GM21390 (cell line): ENCODE measurements around the gene SLC3A2.

Experiments used
- ATAC-seq: cut with Tn5 transposase; IDR thresholded peaks from one replicate; pipeline ENCODE4 v1.9.1; 2021; ENCODE audit not compliant: unreplicated experiment

Gene SLC3A2

DNA sequence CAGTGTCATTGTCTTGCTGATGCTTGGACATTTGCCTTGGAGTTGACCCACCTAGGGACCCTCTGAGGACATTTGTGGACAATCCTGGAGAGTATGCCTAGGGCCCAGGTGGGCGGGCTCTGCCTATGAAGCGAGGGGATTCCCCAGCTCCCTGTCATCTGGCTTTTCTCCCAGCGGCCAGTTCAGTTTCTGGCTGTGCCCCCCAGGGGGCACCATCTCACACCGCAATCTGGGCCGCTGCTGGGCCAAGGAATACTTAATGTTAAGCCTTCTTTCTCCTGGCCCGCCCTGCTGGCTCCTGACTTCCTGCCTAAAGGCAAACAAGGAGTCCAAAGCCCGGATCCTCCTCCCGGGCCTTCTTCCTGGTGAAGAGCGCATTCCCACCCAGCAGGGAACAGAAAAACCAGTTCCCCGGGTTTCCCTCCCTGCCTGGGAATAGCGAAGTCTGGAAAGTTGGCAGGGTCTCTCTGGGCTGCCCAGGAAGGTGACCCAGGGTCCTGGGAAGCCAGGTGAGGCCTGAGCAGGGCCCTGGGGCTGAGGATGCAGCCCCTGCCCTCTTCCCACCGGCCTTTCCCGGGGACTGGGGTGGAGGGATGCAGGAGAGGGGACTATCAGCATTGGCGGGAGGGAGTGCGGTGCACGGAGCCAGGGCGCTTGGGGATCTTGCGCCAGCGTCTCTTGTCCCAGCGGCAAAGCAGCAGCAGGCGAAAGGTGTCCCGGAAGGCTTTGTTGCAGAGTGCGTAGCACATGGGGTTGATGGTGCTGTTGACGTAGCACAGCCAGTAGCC is 28.6 kb downstream of the SLC3A2 start:
- no peak for ATAC-seq

DNA sequence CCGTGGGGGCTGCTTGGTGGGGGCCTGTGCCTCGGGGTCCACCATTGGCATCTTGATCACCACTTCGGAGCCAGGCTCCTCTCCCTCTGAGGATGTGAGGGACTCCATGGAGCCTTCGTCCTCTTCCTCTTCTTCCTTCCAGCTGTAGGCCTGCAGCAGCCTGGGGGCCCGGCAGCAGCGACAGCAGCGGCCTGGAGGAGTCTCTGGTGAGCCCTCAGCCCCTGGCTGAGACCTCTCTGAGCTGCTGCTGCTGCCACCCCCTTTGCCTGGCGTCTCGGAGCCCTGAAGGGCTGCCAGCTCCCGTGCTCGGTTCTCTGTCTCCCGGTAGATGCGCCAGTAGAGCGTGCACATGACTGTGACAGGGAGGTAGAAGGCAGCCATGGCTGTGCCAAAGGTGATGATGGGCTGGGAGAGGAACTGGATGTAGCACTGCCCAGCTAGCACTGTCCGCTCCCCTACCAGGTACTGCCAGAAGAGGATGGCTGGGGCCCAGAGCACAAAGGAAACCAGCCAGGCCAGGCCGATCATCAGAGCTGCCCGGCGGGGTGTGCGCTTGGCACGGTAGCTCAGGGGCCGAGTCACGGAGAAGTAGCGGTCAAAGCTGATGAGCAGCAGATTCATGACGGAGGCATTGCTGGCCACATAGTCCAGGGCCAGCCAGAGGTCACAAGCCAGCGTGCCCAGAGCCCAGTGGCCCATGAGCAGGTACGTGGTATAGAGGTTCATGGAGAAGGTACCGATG is 29.6 kb downstream of the SLC3A2 start:
- ATAC-seq, result no peak

DNA sequence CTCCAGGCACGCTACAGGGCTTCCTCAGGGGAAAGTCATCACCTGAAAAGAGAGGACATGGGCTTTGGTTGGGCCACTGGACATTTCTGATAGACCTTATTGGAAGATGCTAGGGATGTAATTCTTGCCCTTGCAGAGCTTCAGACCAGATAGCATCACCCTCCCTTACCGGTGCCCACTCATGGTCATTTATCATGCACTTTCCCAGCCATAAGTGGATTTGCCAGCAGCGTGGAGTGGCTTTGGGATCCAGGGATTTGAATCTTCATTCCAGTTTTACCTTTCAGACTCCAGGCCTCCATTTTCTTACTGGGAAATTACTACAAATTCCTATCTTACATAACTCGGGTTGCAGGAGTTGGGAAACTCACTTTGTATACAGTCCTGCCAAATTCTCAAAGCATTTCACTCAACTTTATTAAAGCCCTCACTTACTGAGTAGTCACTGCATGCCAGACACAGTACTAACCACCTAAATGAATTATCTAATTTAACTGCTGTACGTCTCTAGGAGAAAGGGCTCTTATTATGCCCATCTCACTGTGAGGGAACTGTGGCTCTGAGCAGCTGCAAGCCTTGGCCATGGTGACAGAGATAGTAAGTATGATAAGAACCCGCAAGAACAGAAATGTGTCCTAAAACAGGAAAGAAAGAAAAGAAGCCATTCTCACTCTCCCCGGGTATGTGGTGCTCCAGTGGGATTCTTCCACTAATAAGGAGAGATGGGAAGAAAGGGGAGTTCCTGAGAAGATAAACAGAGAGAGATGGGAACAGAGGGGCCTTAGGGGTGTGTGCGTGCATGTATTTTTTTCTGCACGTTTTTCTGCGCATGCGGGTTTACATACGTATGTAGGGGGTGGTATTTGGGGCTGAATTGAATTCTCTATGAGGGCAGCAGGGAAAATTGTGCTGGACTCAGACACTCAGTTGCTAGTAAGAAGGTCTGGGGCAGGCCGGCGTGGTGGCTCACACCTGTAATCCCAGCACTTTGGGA is 30.7 kb downstream of the SLC3A2 start:
- no peak for ATAC-seq

DNA sequence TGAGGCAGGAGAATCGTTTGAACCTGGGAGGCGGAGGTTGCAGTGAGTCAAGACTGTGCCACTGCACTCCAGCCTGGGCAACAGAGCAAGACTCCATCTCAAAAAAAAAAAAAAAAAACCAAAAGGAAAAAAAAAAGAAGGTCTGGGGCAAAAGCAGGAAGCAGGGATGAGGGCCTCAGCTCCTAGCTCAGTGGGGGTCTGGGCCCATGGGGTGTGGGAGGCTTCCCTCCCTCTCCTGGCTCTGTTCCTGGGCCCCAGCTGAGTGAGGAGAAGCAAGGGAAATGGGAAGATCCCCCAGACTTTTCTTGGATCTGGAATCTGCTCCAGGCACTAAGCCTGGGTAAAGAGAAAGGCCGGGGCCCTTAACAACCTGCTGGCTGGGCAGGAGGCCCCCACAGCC is 31.6 kb downstream of the SLC3A2 start:
- ATAC-seq, result no peak

DNA sequence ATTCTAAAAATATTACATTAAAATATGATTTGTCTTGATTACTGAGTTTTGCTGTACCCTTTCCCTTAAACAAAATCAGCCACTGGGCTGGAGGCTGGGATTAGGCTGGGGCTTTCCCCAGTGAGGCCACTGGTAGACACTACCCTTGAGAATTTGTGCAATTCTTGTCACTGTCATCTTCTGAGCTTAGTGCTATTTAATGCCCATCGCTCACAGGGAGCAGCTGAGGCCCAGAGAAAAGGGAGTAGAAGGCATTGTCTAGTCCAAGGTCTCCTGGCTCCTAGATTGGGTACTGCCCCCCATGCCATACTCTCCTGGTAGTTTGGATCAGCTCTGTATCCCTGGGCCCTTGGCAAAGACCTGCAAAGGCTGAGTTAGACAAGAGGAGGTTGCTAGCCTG is 33.7 kb downstream of the SLC3A2 start:
- no peak for ATAC-seq

DNA sequence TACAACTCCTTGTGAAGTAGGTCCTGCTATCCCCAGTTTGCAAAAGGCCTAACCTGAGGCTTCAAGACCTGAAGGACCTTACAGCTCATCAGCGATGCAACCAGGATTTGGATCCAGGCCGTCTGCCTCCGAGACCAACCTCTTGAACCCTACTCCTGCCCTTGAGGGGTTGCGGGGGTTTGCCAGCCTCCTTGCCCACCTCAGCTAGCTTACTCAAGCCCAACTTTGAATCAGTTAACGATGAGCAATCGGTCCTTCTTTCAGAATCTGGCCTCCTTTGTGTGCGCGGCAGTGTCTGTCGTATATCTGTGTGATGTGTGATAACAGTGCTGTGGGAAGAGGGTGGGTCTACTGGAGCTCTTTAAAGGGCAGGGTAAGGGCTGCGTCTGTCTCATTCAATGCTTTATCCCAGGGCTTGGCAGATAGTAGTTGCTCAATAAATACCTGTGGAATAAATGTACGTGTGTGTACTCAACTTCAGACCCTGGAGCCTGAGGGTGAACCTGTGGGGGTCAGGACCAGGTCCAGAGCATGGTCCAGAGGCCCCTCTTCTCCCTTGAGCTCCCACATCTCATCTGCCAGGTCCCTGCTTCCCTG is 37.3 kb downstream of the SLC3A2 start:
- ATAC-seq, result no peak

DNA sequence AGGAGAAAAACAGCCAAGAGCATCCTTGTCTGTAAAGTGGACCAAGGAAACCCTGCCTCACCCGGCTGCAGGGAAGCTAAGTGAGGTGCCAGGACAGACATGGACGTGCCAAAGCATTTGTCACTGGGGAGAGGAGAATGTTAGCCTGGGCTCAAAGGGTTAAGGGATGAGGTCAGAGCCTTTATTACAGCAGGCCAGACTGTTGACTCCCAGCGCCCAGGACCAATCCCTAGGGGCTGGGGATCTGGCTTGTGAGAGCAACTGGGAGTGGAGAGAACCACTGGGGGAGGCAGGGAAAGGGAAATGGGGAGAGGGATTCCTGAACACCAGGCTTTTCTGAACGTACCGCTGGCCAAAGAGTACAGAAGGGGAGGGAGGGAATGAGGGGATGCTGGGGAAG is 37.8 kb downstream of the SLC3A2 start:
- no peak for ATAC-seq

DNA sequence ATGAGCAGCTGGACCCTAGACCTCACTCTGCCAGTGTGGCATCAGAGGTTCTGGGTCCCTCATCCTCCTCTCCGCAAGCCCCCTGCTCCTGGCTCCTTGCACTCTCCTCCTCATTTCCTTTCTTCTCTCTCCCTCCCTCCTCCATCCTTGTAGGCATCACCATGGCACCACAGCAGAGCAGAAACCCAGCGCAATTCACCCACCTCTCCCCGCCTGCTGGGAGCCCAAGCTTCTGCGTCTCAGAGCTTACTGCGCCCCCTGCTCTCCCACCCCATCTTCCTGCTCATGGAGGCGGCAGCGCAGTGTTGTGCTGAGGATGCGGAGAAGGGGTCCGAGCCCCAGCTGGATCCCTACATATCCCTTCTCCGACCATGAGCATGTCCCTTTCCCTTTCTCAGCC is 38.8 kb downstream of the SLC3A2 start:
- no peak for ATAC-seq

DNA sequence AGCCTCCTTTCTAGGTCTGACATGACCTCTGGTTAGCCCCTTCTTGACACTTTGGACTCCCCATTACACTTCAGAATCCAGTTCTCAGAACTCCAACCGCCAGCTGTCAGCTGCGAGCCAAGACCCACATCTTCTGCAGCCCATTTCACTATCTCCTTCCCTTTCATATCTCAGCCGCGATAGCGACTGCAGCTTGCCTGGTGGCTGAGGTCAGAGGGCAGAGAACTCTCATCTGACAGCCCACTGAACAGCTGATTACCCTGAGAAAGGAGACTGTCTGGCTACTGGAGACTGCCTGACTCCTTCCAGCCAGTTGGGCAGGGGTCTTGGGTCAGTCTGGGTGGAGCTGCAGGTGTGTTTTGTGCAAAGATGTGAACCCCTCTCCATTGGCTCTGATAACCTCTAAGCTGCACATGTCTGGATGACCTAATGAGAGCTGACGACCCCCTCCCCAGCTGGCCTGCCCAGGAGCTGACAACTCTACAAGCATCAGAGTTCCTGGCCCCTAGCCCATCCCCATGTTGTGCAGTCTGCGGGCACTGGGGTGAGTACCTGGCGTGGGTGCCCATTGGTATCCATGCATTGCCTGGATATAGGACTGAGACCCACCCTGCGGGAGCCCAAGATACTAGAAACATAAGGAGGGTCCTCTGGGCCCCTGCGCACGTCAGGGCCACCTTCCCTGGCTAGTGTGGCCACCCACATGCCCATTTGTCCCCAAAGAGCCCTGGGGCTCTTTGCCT is 39.4 kb downstream of the SLC3A2 start:
- ATAC-seq, result no peak

DNA sequence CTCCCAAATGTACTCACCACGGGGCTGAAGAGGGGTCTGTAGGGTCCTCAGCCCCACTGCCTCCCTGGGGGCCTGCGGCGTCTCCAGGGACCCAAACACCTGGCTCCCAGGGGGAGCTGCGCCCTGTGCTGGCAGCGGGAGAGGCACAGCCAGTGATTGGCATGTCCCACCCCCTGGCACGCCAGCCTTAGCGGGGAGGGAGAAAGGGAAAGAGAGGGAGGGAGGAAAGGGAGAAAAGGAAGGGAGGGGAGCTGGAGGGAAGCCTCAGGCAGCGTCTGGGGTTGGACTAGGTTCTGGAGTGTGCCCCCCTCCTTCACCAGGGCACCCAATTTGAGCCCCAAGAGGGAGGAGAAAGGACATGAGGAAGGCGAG is 40.5 kb downstream of the SLC3A2 start, which contains the start of gene CHRM1:
TSS of gene CHRM1 (minus strand) at position 163 of the 372 bp plus-strand sequence. CDS start 10,263 bp downstream, outside the sequence.
- no peak for ATAC-seq

DNA sequence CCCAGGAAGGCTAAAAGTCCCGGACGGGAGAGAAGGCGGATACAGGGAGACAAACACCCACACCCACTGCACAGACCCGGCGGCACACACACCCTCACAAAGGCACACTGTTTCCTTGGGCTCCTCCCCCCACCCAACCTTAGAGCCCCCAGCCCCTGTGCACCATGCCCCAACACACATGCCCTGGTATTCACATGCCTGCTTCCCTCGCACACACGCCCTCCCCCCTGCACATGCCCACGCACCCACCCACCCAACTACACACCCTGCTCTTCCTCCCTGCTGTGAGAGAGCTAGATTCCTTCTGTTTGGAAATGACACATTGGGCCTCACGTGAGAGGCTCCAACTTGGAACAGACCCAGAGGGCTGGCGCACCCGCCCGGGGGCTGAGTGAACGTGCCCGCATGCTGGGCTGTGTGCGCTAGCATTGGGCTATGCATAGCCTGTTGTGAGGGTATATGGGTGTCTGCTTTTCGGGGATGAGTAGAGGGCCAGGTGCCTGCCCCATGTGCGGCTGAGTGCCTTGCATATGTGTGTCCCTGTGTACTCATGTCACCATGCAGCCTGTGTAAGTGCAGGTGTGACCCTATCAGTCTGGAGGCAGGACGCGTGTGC is 41.0 kb downstream of the SLC3A2 start:
- ATAC-seq, result no peak

DNA sequence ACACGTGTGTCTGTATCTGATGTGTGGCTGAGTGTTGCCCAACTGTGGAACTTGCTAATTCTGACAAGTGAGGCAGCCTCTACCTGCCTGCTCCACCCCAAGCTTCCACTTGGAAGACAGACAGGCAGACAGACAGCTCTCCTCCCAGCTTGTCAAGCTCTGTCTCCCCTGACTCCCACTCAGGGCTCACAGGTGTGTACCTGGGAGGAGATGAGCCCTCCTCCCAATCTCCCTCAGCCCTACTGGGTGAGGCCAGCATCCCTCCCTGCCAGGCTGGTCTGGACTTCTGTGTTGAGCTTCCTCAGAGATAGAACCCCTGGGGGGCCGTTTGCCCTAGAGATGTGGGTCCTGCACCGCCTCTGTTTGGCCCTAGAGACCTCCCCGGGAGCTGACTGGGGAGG is 41.5 kb downstream of the SLC3A2 start:
- ATAC-seq, result no peak

DNA sequence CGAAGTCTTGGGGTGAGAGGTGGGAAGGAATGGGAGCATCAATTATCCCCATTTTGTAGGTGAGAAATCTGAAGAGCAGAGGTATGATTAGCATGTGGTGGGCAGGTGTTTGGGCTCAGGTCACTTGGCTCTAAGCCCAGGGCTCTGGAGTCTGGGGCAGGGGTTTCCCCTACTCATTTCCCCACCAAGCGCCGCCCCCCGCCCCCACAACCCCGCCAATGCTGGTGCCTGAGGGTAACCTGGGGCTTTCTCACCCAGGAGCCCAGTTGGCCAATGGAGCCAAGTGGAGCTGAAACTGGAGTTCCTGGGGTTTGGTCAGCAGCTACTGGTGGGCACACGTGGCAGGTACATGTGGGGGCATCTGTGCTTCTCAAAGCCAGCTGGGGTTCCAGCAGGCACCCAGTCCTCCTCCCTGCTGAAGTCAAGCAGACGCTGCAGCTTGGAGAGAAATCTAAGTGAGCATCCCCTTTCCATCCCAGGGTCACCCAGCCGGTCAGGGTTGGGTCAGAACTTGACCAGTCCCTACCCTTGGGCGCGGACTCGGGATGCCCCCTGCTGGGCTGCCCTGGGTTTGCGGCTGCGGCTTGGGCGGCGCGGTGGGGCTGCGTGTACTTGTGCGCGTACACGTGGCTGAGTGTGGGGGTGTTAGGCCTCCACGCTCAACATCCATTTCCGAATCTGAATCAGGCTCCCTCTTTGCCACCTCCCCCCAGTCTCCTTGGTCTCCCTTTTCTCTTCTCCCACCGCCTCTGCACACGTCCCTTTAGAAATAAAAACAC is 42.1 kb downstream of the SLC3A2 start:
- no peak for ATAC-seq

DNA sequence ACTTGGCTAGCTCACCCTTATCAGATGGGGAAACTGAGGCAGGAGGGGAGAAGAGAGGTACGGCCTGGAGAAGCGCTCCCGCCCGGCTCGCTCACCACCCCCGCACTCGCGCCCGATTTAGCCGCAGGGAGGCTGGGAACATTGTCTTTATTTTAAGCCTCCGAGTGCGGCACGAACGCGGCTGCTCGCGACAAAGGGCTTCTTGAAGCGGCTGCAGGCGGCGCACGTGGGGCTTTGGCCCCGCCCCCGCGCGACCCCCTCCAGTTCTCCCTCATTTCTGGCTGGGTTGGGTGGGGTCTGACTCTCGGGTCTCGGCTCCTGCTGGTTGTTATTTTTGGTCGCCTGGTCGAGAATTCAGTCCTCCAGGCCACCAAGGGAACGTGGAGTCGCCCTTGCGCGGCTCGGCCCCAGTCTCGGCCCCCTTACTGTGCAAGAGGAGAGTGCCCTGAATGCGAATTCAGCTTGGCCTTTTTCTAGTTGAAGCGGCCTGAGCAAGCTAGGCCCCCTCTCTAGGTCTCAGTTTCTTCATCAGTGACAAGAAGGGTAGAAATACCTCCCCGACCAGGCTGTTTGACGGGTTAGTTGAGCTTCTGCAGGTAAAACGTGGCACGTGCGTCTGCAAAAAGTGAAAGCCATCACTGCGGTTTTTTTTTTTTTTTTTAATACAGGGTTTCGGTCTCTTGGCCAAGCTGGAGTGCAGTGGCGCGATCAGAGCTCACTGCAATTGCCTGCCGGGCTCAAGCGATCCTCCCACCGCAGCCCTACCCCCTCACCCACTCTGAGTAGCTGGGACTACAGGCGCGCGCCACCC is 43.1 kb downstream of the SLC3A2 start:
- ATAC-seq, result no peak

DNA sequence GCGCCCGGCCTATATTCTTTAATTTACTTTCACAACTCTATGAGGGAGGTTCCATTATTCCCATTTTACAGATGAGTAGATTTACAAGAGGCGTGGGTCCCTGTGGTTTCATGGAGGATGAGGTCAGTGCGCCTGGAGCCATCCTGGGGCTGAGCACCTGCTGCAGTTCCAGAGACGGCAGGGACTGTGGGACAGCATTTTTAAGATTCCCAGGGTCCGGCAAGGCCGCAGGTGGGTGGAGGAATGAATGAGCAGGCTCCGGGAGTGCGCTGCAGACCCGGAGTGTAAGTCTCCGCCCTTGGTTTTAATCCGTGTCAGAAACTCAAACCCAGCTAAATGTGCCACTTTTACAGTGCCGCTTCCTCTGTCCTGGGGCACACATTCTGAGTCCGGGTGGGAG is 44.6 kb downstream of the SLC3A2 start:
- no peak for ATAC-seq

DNA sequence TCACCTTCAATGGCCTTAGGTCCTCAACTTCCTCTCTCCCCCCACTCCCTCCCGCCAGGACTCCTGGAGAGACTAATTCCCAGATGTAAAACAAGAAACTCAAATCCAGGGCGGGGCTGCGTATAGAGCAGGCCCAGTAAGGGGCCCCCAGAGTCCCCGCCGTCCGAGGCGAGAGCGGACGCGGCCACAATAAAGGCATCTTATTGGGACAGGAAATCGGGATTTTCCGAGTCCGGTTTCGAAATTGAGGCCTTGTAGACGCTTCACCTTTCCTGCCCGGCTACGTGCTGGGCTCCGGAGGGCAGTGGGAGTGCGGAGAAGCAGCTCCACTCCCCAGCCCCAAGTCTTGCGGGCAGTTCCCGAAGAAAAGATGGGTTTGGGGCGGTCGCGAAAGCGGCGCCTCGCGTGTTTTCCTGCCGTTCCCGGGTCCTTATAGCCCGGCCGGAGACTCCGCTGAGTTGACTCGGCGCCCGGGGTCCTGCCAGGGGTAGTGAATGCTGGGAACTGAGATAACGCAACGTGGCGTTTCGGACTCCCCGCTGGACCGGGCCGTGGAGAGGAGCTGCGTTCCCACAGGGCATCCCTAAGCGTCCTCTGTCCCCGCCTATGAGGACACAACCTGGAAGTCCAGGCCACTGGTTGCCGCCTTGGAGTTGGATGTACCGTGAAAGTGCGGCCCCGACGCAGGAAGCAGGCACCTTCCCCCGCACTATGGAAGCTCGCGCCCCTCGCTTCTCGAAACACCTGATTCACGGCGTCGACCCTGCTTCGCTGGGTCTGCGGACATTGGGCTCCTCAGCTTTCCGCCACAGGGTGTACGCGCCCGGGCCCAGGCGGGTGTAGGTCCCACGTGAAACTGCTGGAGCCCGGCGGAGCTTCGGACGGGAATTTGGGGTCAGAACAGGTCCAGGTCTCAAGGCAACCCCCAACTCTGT is 45.3 kb downstream of the SLC3A2 start:
- ATAC-seq, result no peak
